ENCODE results near the gene C6orf58. TPM values are rescaled to one million over a fixed set of nuclear protein-coding genes. Genes with fewer than 3 reads are reported as not detected.

The C6orf58 gene
- total RNA-seq, 1 donor = not detected

DNA sequence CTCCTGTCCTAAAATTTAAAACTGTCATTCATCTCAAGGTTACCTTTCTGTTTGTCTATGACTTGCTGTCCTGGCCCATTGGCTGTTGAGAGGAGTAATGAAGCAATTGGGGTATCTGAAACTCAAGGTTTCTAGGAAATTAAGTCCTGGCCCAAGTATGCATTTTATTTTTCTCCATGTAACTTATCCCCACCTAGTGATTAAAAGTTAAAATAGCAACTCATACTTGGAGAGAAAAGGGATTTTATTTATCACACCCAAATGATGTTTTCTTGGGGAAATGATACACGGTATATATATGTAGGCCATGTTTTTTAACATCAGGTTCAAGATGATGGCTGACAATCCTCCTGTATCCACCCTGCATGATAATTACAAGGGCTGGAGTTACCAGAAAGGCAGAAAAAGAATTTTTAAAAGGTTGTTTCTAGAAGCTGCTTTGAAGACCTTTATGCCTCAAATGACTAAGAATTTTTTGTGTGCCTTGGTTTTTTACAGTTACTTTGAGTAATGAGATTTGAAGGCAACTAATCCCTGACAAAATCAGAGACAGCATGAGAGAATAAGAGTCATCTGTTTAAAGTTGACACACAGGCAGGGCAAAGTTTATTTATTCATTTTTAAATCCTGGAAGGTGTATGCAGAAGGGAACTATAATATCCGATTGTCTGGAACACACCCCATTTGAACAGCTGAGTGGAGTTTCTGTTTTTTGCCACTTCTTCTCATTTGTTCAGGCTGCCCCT lies 28.9 kb upstream of the C6orf58 start:
- H3K4me3 ChIP-seq (ENCODE audit: low read depth, low read length) = no peak overlapping the region
- TF ChIP-seq, protein P1, sequence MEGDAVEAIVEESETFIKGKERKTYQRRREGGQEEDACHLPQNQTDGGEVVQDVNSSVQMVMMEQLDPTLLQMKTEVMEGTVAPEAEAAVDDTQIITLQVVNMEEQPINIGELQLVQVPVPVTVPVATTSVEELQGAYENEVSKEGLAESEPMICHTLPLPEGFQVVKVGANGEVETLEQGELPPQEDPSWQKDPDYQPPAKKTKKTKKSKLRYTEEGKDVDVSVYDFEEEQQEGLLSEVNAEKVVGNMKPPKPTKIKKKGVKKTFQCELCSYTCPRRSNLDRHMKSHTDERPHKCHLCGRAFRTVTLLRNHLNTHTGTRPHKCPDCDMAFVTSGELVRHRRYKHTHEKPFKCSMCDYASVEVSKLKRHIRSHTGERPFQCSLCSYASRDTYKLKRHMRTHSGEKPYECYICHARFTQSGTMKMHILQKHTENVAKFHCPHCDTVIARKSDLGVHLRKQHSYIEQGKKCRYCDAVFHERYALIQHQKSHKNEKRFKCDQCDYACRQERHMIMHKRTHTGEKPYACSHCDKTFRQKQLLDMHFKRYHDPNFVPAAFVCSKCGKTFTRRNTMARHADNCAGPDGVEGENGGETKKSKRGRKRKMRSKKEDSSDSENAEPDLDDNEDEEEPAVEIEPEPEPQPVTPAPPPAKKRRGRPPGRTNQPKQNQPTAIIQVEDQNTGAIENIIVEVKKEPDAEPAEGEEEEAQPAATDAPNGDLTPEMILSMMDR (IDR thresholded peaks at IDR 0.05; ENCODE audit: insufficient read depth, low read depth, low read length) = peak; percentile 3
- DNase-seq (ENCODE audit: low read depth) = peak; percentile 7

- TF ChIP-seq, protein P1 (IDR thresholded peaks at IDR 0.05; ENCODE audit: insufficient read depth, low read depth, low read length) = no peak
- DNase-seq (ENCODE audit: low read depth) = peak; percentile 44
- H3K4me3 ChIP-seq (ENCODE audit: low read depth, low read length) = no peak overlapping the region
Measured at GRCh38 chr6:127550403-127550802, 26.6 kb upstream of the C6orf58 start.

GRCh38 chr6:127554435-127555006 lies 22.5 kb upstream of the C6orf58 start:
- TF ChIP-seq, protein P1 (IDR thresholded peaks at IDR 0.05; ENCODE audit: insufficient read depth, low read depth, low read length) = peak; percentile 52
- DNase-seq (ENCODE audit: low read depth) = peak; percentile 28
- no peak overlapping the region for H3K4me3 ChIP-seq (ENCODE audit: low read depth, low read length)

DNA sequence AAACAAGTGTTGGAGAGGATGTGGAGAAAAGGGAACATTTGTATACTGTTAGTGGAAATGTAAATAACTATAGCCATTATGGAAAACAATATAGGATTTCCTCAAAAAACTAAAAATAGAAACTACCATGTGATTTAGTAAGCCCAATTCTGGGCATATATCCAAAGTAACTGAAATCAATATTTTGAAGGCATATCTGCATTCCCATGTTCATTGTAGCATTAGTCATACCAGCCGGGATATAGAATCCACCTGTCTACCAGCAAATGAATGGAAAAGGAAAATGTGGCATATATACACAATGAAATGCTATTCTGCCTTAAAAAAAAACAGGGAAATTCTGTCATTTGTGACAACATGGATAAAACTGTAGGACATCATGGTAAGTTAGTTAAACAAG lies 15.3 kb upstream of the C6orf58 start:
- TF ChIP-seq, protein P1 (IDR thresholded peaks at IDR 0.05; ENCODE audit: insufficient read depth, low read depth, low read length) = no peak
- no peak for DNase-seq (ENCODE audit: low read depth)
- no peak overlapping the region for H3K4me3 ChIP-seq (ENCODE audit: low read depth, low read length)

GRCh38 chr6:127564761-127565160 lies 12.2 kb upstream of the C6orf58 start:
- TF ChIP-seq, protein P1 (IDR thresholded peaks at IDR 0.05; ENCODE audit: insufficient read depth, low read depth, low read length) = no peak
- DNase-seq (ENCODE audit: low read depth) = peak; percentile 35

GRCh38 chr6:127566119-127566518 lies 10.9 kb upstream of the C6orf58 start:
- H3K4me3 ChIP-seq (ENCODE audit: low read depth, low read length) = no peak overlapping the region
- TF ChIP-seq, protein P1 (IDR thresholded peaks at IDR 0.05; ENCODE audit: insufficient read depth, low read depth, low read length) = no peak
- no peak for DNase-seq (ENCODE audit: low read depth)

More at GRCh38 chr6:127564761-127565160, 12.2 kb upstream of the C6orf58 start:
- H3K4me3 ChIP-seq (ENCODE audit: low read depth, low read length) = no peak overlapping the region
